Measurements from ENCODE around the gene GIPC1. TPM values are rescaled to one million over a fixed set of nuclear protein-coding genes. Genes with fewer than 3 reads are reported as not detected.
"Not testable (repeated sequence)": the region's sequence is repeated elsewhere in the genome, so short reads cannot be mapped to it uniquely, and the experiment has no call there.

The GIPC1 gene
- polyA plus RNA-seq (2012; ENCODE audit: insufficient read depth, insufficient read length, low read depth) = 188 TPM

- H3K4me1 ChIP-seq = no peaks in the 10 kb centered on the region
- no peak for TF ChIP-seq CTCF (IDR thresholded peaks at IDR 0.05; ENCODE audit: low read depth, low read length)
- peak; percentile 98 for DNase-seq
These were observed at the start of gene GIPC1 for GRCh38 chr19:14496029-14496833. Gene GIPC1 (minus strand): TSS chr19:14496127. CDS start chr19:14482976, 13,151 bp downstream.

GRCh38 chr19:14545716-14546082, 49.8 kb upstream of the GIPC1 start:
- H3K4me3 ChIP-seq (ENCODE audit: low read depth, low read length) = no peak overlapping the region
- peaks cover 6% of the 10 kb centered on the region for H3K36me3 ChIP-seq
- no peak for DNase-seq
- H3K27me3 ChIP-seq = no peaks in the 10 kb centered on the region
- H3K9me3 ChIP-seq = no peaks in the 10 kb centered on the region
- TF ChIP-seq CTCF (IDR thresholded peaks at IDR 0.05; ENCODE audit: low read depth, low read length) = no peak
- no peaks in the 10 kb centered on the region for H3K4me1 ChIP-seq

More at GRCh38 chr19:14496029-14496833, at the start of gene GIPC1:
- H3K9me3 ChIP-seq = no peaks in the 10 kb centered on the region
- peaks cover 2% of the 10 kb centered on the region; the same call in 1 of the 2 replicates for H3K36me3 ChIP-seq
- H3K4me3 ChIP-seq (ENCODE audit: low read depth, low read length) = peak within 1 kb of the TSS; percentile 77
- no peaks in the 10 kb centered on the region for H3K27me3 ChIP-seq

GRCh38 chr19:14544977-14545715, 49.2 kb upstream of the GIPC1 start:
- no peak for DNase-seq
- H3K4me3 ChIP-seq (ENCODE audit: low read depth, low read length) = no peak overlapping the region
- H3K36me3 ChIP-seq = peaks cover 6% of the 10 kb centered on the region
- H3K9me3 ChIP-seq = no peaks in the 10 kb centered on the region
- H3K27me3 ChIP-seq = no peaks in the 10 kb centered on the region
- no peak for TF ChIP-seq CTCF (IDR thresholded peaks at IDR 0.05; ENCODE audit: low read depth, low read length)
- no peaks in the 10 kb centered on the region for H3K4me1 ChIP-seq

GRCh38 chr19:14544047-14544446, 48.1 kb upstream of the GIPC1 start:
- DNase-seq = no peak
- Histone ChIP-seq H3K36me3 (peaks cover 6% of the 10 kb centered on the region), H3K4me3 (ENCODE audit: low read depth, low read length) (no peak overlapping the region), H3K4me1 (no peaks in the 10 kb centered on the region), H3K9me3 (no peaks in the 10 kb centered on the region), H3K27me3 (no peaks in the 10 kb centered on the region)
- no peak for TF ChIP-seq CTCF (IDR thresholded peaks at IDR 0.05; ENCODE audit: low read depth, low read length)

GRCh38 chr19:14542711-14543328, 46.9 kb upstream of the GIPC1 start:
- Histone ChIP-seq H3K36me3 (no peaks in the 10 kb centered on the region), H3K4me1 (no peaks in the 10 kb centered on the region), H3K9me3 (no peaks in the 10 kb centered on the region), H3K27me3 (no peaks in the 10 kb centered on the region), H3K4me3 (ENCODE audit: low read depth, low read length) (no peak overlapping the region)
- no peak for DNase-seq
- no peak for TF ChIP-seq CTCF (IDR thresholded peaks at IDR 0.05; ENCODE audit: low read depth, low read length)

- not testable (repeated sequence) for H3K4me3 ChIP-seq (ENCODE audit: low read depth, low read length)
These were observed 46.1 kb upstream of the GIPC1 start for GRCh38 chr19:14541979-14542378.

More at GRCh38 chr19:14541979-14542378, 46.1 kb upstream of the GIPC1 start:
- DNase-seq, H3K9me3 ChIP-seq, H3K4me1 ChIP-seq, H3K27me3 ChIP-seq, H3K36me3 ChIP-seq: not testable (repeated sequence)
